ENCODE data around the gene SIRPG.

DNA sequence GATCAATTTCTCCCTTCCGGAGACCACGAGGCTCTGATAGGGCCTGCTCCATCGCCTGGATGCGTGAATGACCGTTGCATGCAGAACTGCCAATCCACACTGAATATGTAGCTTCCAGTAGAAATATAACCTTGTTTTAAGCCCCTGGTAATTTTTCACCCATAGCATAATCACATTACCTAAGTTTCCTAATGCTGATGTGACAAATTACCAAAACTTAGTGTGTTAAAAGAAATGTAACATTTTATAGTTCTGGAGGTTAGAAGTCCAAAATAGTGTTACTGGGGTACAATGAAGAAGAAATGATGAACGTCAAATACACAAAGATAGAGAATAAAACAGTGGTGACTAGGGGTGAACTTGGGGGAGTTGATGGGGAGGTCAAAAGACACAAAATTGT, 78.1 kb downstream of the SIRPG start:
- TF ChIP-seq, protein P1, sequence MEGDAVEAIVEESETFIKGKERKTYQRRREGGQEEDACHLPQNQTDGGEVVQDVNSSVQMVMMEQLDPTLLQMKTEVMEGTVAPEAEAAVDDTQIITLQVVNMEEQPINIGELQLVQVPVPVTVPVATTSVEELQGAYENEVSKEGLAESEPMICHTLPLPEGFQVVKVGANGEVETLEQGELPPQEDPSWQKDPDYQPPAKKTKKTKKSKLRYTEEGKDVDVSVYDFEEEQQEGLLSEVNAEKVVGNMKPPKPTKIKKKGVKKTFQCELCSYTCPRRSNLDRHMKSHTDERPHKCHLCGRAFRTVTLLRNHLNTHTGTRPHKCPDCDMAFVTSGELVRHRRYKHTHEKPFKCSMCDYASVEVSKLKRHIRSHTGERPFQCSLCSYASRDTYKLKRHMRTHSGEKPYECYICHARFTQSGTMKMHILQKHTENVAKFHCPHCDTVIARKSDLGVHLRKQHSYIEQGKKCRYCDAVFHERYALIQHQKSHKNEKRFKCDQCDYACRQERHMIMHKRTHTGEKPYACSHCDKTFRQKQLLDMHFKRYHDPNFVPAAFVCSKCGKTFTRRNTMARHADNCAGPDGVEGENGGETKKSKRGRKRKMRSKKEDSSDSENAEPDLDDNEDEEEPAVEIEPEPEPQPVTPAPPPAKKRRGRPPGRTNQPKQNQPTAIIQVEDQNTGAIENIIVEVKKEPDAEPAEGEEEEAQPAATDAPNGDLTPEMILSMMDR (IDR thresholded peaks at IDR 0.05), result no peak
- TF ChIP-seq POLR2A (IDR thresholded peaks at IDR 0.05), result no peak
- no peak for TF ChIP-seq EP300 (IDR thresholded peaks at IDR 0.05)
